ACC112 (cell line): ENCODE results near the gene EHD4.

Experiments
- H2AFZ ChIP-seq: fragments of 200-600 bp; sonication (generic); one replicate; pipeline ENCODE4 v1.6.0; 2017; ENCODE audit warnings: antibody characterized with exemption, low read length; ENCODE audit not compliant: unreplicated experiment
- H3K27ac ChIP-seq: fragments of 200-600 bp; sonication (generic); 2 replicates; pipeline ENCODE4 v1.5.1; 2014; ENCODE audit warnings: low read depth, mild to moderate bottlenecking, antibody characterized with exemption, low read length, moderate library complexity
- H3K27me3 ChIP-seq: fragments of 200-600 bp; sonication (generic); 2 replicates; pipeline ENCODE4 v1.6.1; 2014; ENCODE audit warnings: mild to moderate bottlenecking, antibody characterized with exemption, low read length, moderate library complexity, mixed read lengths; ENCODE audit not compliant: insufficient read depth
- H3K36me3 ChIP-seq: fragments of 200-600 bp; sonication (generic); 2 replicates; pipeline ENCODE4 v1.6.1; 2016; ENCODE audit warnings: mild to moderate bottlenecking, antibody characterized with exemption, low read length, moderate library complexity, mixed read lengths; ENCODE audit not compliant: insufficient read depth
- H3K4me1 ChIP-seq: fragments of 200-600 bp; sonication (generic); one replicate; pipeline ENCODE4 v1.6.1; 2016; ENCODE audit warnings: low read length, mixed read lengths; ENCODE audit not compliant: insufficient read depth, unreplicated experiment, control insufficient read depth
- H3K4me3 ChIP-seq: fragments of 200-600 bp; sonication (generic); 2 replicates; pipeline ENCODE4 v1.5.1; 2014; ENCODE audit warnings: mild to moderate bottlenecking, low read depth, low read length
- H3K79me2 ChIP-seq: fragments of 200-600 bp; sonication (generic); one replicate; pipeline ENCODE4 v1.6.0; 2016; ENCODE audit warnings: low read length; ENCODE audit not compliant: control insufficient read depth, unreplicated experiment, insufficient read depth

Gene EHD4

DNA sequence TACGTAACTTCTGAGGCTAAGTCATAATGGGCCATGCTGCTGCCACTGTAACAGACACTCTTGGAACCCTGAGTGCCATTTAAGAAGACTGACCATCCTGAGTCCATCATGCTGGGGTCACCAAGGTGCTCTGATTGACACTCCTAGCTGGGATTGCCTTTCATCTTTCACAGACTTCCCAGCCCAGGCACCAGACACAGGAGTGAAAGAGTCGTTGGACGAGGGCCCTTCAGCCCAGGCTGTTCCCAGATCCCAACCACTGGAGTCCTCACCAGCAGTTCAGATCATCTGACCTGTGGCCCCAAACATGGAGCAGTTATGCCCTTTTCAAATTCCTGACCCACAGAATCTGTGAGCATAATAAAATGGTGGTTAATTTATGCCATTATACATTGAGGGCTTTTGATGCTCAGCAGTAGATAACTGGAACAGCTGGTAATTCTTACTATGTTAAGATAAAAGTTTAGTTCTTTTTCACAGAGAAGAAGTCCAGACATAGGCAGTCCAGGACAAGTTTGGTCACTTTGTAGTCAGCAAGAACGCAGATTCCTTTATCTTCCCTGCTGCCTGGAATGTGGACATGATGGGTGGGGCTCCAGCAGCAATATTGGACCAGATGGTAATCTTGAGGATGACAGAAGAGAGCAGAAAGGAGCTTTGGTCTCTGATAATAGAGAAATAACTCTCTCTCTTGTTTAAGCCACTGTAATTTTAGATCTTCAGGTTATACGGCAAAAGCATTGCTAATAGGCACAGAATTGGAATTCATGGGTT is 7.3 kb upstream of the EHD4 start:
- no peak overlapping the region for H2AFZ ChIP-seq
- 0 out of 2 replicates have a peak, but pooled peaks cover under 1% of the 10 kb centered on the region for H3K27me3 ChIP-seq
- no peaks in the 10 kb centered on the region for H3K4me1 ChIP-seq
- no peak overlapping the region for H3K4me3 ChIP-seq
- no peaks in the 10 kb centered on the region for H3K36me3 ChIP-seq
- H3K79me2 ChIP-seq = no peaks in the 10 kb centered on the region
- no peak overlapping the region for H3K27ac ChIP-seq

DNA sequence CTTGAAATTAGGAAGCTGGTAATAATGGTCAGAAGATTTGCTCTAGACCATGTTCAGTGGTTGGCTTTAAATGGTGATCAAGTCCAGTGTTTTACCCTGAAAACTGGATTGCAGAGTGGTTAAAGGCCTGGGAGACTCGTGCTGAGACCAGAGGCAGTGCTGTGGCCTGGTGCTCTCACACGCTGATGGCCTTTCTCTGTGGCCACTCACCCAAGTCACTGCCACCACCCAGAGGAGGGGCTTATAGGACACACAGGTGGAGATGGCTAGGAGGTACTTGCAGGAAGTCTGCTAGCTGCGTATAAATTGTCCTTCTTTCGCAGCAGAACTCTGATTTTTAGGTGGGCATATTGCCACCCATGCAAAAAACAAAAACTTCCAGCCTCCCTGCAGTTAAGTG is 6.2 kb upstream of the EHD4 start:
- Histone ChIP-seq H2AFZ (no peak overlapping the region), H3K27ac (no peak overlapping the region), H3K4me1 (no peaks in the 10 kb centered on the region), H3K27me3 (no peaks in the 10 kb centered on the region), H3K4me3 (no peak overlapping the region), H3K79me2 (no peaks in the 10 kb centered on the region), H3K36me3 (no peaks in the 10 kb centered on the region)

DNA sequence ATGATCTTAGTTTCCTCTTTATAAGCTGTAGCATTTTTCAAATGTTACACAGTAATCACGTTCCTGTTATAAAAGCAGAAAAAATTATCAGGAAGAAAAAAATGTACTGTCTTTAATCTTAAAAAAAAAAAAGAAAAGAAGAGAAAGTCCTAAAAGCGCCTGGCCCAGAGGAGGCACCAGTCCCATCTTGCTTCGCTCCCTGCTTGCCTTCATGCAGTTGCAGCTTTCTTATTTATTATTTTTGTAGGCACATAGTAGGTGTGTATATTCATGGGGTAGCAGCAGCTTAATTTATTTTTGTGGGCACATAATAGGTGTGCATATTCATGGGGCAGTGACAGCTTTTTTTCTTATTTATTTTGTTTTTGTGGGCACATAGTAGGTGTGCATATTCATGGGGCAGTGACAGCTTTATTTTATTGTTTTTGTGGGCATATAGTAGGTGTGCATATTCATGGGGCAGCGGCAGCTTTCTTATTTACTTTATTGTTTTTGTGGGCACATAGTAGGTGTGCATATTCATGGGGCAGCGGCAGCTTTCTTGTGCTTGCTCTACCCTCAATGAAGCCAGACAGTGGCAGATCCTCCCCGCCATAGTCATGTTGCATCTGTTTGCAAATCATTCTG is 5.5 kb upstream of the EHD4 start:
- H3K4me1 ChIP-seq = no peaks in the 10 kb centered on the region
- no peak overlapping the region for H3K4me3 ChIP-seq
- H3K27ac ChIP-seq = no peak overlapping the region
- no peaks in the 10 kb centered on the region for H3K27me3 ChIP-seq
- H2AFZ ChIP-seq = no peak overlapping the region
- no peaks in the 10 kb centered on the region for H3K36me3 ChIP-seq
- no peaks in the 10 kb centered on the region for H3K79me2 ChIP-seq

DNA sequence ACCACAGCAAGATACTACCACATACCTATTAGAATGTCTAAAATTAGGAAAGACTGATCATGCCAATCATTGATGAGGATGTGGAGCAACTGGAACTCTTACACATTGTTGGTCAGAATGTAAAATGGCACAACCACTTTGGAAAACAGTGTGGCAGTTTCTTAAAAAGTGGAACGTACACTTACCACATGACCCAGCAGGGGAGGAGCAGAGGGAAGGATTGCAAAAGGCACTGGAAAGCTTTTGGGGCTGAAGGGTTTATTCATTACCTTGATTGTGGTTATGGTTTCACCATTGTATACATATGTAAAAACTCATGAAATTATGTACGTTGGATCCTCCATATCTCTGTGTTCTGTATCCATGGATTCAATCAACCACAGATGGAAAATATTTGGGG is 3.3 kb upstream of the EHD4 start:
- Histone ChIP-seq H2AFZ (no peak overlapping the region), H3K4me3 (no peak overlapping the region), H3K27ac (no peak overlapping the region), H3K27me3 (no peaks in the 10 kb centered on the region), H3K36me3 (no peaks in the 10 kb centered on the region), H3K79me2 (peaks cover 16% of the 10 kb centered on the region), H3K4me1 (peaks cover 5% of the 10 kb centered on the region)

DNA sequence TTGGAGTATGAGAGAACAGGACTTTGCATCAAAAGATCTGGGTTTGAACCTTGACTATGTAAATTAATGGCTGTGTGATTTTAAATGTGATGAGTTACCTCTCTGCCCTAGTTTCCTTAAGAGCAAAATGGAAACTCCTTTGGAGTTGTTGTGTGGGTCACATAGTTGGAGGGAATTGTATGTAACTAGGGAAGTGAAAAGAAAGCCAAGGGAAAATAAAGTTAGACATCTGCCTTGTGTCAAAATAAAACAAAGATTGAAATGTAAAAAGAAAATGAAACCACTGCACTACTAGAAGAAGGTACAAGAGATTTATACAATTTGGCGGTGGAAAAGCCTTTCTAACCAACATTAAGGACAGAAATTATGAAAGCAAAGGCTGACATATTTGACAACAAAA is 1.7 kb upstream of the EHD4 start:
- no peak overlapping the region for H2AFZ ChIP-seq
- H3K36me3 ChIP-seq = no peaks in the 10 kb centered on the region
- H3K79me2 ChIP-seq = peaks cover 31% of the 10 kb centered on the region
- no peak overlapping the region for H3K27ac ChIP-seq
- H3K27me3 ChIP-seq = no peaks in the 10 kb centered on the region
- no peak overlapping the region for H3K4me3 ChIP-seq
- peaks cover 18% of the 10 kb centered on the region for H3K4me1 ChIP-seq

DNA sequence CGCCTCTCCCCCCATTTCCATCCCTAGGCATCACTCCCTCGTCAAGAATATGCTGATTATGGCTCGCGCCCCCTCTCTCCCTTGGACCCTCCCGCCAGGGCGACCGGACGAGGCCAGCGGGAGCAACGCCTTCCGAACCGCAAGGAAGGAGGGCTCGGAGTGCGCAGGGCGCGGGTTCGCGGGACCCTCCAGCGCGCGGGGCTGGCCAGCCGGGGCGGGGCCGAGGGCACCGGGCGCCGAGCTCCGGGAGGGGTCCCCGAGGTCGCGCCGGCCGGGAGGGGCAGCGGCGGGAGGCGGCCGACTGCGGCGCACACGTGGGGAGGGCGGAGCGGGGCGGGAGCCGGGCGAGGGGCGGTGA is 483 bp downstream of the EHD4 start:
- Histone ChIP-seq H3K4me3 (peak overlapping the region; percentile 91), H2AFZ (peak overlapping the region; percentile 91), H3K36me3 (no peaks in the 10 kb centered on the region), H3K27ac (peak overlapping the region; percentile 56; the same call in 1 of the 2 replicates), H3K4me1 (peaks cover 34% of the 10 kb centered on the region), H3K27me3 (no peaks in the 10 kb centered on the region), H3K79me2 (peaks cover 52% of the 10 kb centered on the region)

DNA sequence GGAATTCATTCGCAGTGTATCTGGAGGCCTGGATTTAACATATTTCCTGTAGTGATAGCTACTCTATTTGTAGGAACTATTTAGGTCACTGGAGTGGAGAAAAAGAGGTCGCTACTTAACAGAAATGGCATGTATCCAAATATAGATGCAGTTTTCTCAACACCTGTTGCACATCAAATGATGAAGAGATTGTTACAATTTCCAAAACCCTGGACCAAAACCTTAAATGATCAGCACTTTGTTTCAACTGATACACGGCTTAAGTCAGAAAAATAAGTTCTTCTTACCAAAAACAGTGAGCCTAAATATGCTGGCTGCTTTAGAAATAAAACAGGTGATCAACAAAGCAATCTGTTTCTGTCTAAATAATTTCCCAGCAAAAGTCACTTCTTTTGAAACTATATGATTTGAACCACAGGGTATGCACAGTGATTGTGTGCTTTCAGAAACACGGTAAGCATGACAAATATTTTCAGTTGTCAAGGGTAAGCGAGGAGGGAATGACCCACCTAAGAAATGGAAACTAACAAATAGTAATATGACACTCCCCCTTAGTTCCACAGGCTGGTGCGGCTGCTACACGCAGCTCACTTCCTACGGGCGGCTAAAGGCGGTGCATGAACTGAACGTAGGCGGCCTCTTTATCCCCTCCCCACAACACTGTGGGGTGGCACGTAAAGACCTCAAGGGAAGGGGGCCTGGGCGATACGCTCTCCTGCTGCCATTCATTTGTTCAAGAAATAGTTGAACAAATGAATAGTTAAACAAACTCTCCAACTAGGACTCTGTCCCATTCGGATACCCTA is 1.1 kb downstream of the EHD4 start:
- Histone ChIP-seq H3K4me1 (peaks cover 34% of the 10 kb centered on the region), H3K4me3 (peak overlapping the region; percentile 91), H3K27ac (peak overlapping the region; percentile 56; the same call in 1 of the 2 replicates), H3K36me3 (no peaks in the 10 kb centered on the region), H3K79me2 (peaks cover 57% of the 10 kb centered on the region), H2AFZ (peak overlapping the region; percentile 91), H3K27me3 (no peaks in the 10 kb centered on the region)

DNA sequence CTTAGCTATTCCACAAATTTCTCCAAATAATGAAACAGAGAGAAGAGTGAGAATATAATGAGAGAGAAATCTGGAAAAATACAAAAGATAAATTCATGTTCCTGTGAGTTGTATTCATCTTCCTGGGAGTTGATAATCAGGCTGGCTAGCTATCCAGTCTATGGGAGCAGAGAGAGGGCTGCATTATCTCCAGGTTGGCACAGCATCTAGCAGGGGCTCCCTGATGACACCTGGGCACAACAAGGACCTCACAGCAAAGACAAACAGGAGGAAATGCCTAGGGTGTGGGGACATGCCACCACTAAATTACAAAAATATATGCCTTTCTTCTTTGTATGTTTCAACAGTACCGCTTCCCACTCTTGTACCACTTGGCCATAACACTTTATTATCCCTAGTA is 1.9 kb downstream of the EHD4 start:
- H2AFZ ChIP-seq = no peak overlapping the region
- H3K4me1 ChIP-seq = peaks cover 34% of the 10 kb centered on the region

DNA sequence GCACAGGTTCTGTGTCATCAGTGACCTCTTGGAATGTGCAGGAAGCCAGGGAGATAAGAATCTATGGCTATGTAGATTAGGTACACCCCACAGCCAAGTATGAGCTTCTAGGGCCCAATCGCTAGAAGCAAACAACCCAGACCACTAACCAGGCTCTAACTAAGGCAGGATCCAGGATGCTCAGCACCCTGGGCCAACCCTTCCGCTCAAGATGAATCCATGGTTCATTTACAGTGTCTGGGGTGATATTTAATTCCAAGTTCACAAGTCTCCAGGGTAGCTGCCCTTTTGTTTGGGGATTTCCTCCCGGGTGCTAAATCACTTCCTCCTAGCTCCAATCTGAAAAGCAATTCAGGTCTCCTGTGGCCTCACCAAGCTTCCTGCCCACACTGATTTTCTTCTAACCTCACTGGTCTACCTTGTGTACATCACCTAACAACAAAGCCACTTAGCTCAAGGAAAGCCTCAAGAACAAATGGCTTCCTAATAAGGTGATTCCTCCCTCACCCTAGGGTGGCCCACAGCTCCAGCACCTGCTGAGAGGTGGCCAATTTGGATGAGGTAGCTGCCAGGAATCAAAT is 2.4 kb downstream of the EHD4 start:
- no peak overlapping the region for H2AFZ ChIP-seq
- H3K27me3 ChIP-seq = no peaks in the 10 kb centered on the region
- H3K36me3 ChIP-seq = no peaks in the 10 kb centered on the region
- H3K79me2 ChIP-seq = peaks cover 65% of the 10 kb centered on the region
- peaks cover 34% of the 10 kb centered on the region for H3K4me1 ChIP-seq
- no peak overlapping the region for H3K27ac ChIP-seq
- peak overlapping the region; percentile 91 for H3K4me3 ChIP-seq

More for the DNA sequence above, 1.9 kb downstream of the EHD4 start:
- Histone ChIP-seq H3K27ac (no peak overlapping the region), H3K36me3 (no peaks in the 10 kb centered on the region), H3K79me2 (peaks cover 61% of the 10 kb centered on the region), H3K27me3 (no peaks in the 10 kb centered on the region), H3K4me3 (peak overlapping the region; percentile 91)

DNA sequence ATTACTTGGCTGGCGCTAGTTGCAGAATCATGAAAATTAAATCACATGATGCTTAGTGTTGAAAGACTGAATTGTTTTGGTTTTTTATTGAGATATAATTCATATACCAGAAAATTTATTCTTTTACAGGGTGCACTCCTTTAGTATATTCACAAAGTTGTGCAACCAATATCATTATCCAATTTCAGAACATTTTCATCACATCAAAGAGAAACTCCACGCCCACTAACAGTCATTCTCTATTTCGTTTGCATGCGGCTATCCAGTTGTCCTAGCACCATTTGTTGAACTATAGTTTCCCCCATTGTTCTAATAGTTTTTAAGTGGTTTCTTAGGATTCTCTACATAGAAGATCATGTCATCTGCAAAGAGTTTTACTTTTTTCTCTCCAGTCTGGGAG is 3.7 kb downstream of the EHD4 start:
- H2AFZ ChIP-seq = no peak overlapping the region
- peaks cover 34% of the 10 kb centered on the region for H3K4me1 ChIP-seq
- peaks cover 68% of the 10 kb centered on the region for H3K79me2 ChIP-seq
- no peaks in the 10 kb centered on the region for H3K36me3 ChIP-seq
- no peaks in the 10 kb centered on the region for H3K27me3 ChIP-seq
- no peak overlapping the region for H3K4me3 ChIP-seq
- H3K27ac ChIP-seq = peak overlapping the region; percentile 62; the same call in 1 of the 2 replicates
